22Rv1 (cell line): Measurements from ENCODE around the gene CNKSR3.

ENCODE experiments used
- CTCF ChIP-seq: fragments of 450-650 bp; IDR thresholded peaks from 2 replicates; pipeline ENCODE4 v1.5.1; 2017; ENCODE audit warnings: mild to moderate bottlenecking
- ZFX ChIP-seq: fragments of 450-650 bp; IDR thresholded peaks from 2 replicates; pipeline ENCODE4 v1.6.1; 2017; ENCODE audit warnings: antibody characterized with exemption, borderline replicate concordance

GRCh38 chr6:154481521-154482013, 28.9 kb downstream of the CNKSR3 start:
- no peak for TF ChIP-seq CTCF
- TF ChIP-seq ZFX, result no peak
